NB4 (cell line): ENCODE measurements around the gene ABCC11.

Source experiments
- DNase-seq: peaks from one replicate; pipeline ENCODE4 v3.0.0; 2010; ENCODE audit warnings: low read depth
- H3K4me3 ChIP-seq: one replicate; pipeline ENCODE4 v1.5.1; 2011; ENCODE audit warnings: mild to moderate bottlenecking, low read depth, low read length, moderate library complexity
- MYC ChIP-seq: IDR thresholded peaks from 2 replicates; pipeline ENCODE4 v1.6.1; 2011; ENCODE audit warnings: low read depth, low read length
- POLR2A ChIP-seq: IDR thresholded peaks from 2 replicates; pipeline ENCODE4 v1.6.1; 2011; ENCODE audit warnings: mild to moderate bottlenecking; ENCODE audit not compliant: insufficient read length; ENCODE audit errors: extremely low read depth
- TF ChIP-seq, protein P1 (sequence below): IDR thresholded peaks from one replicate; pipeline ENCODE4 v1.5.1; 2012; ENCODE audit warnings: low read depth, low read length
- TF ChIP-seq, protein P2 (sequence below): IDR thresholded peaks from 2 replicates; pipeline ENCODE4 v1.6.1; 2011; ENCODE audit warnings: low read depth, low read length

ABCC11 gene

DNA sequence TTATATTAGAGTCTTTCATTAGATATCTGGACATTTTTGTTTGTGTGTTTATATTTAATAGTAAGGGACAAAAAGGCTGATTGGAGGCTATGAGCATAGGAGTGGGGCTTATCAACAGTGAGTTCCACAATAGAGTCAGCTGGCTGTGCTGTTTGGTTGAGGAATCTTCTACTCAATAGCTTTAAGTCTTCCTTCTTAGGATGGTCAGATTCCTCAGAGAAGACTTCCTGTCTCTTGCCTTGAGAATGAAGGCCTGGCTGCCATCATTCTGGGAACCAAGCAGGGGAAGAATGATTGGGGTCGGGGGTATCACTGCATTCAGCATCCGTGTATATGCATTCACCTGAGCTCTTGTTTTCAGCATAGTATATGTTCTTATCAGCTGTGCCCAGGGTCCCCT is 31.9 kb upstream of the ABCC11 start:
- no peak for DNase-seq
- H3K4me3 ChIP-seq, result no peak overlapping the region
- TF ChIP-seq MYC, result no peak
- TF ChIP-seq, protein P1, sequence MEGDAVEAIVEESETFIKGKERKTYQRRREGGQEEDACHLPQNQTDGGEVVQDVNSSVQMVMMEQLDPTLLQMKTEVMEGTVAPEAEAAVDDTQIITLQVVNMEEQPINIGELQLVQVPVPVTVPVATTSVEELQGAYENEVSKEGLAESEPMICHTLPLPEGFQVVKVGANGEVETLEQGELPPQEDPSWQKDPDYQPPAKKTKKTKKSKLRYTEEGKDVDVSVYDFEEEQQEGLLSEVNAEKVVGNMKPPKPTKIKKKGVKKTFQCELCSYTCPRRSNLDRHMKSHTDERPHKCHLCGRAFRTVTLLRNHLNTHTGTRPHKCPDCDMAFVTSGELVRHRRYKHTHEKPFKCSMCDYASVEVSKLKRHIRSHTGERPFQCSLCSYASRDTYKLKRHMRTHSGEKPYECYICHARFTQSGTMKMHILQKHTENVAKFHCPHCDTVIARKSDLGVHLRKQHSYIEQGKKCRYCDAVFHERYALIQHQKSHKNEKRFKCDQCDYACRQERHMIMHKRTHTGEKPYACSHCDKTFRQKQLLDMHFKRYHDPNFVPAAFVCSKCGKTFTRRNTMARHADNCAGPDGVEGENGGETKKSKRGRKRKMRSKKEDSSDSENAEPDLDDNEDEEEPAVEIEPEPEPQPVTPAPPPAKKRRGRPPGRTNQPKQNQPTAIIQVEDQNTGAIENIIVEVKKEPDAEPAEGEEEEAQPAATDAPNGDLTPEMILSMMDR, result no peak
- TF ChIP-seq POLR2A, result no peak
- TF ChIP-seq, protein P2, sequence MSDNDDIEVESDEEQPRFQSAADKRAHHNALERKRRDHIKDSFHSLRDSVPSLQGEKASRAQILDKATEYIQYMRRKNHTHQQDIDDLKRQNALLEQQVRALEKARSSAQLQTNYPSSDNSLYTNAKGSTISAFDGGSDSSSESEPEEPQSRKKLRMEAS, result no peak

DNA sequence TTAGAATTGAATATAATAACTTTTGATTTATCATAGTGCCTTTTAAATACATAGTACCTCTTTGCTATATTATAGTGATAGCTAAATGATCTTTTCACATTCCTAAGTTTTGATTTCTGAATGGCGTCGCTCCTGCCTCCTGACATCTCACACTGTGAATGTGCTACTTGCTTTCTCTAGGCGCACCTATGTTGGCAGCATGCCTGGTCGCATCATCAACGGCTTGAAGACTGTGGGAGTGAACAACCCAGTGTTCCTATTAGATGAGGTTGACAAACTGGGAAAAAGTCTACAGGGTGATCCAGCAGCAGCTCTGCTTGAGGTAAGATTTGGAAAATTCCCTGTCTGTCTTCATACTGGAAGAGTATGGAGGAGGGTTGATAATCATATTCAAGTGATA is 29.8 kb upstream of the ABCC11 start:
- no peak for DNase-seq
- TF ChIP-seq POLR2A (no peak), MYC (no peak)
- TF ChIP-seq, protein P2, result no peak
- TF ChIP-seq, protein P1, result no peak
- H3K4me3 ChIP-seq, result no peak overlapping the region

DNA sequence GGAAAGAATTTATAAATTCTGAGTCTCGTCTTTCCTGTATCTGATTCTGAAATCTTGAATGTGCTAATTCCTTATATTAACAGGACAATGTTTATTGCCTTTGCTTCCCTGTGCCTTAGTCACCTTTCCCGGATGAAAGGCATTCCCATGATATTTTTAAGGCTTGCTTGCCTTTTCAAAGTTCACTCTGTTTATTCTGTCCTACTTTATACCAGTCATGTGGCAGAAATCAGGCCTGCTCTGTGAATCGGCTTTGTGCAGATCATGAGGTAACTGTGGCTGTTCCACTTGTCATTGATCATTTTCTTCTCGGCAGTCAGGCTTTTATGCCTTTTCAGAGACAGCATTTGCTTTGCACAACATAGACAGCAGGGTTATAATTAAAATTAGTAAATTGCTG is 28.8 kb upstream of the ABCC11 start:
- TF ChIP-seq, protein P1, result no peak
- TF ChIP-seq POLR2A, result no peak
- TF ChIP-seq, protein P2, result no peak
- no peak for TF ChIP-seq MYC
- no peak for DNase-seq
- no peak overlapping the region for H3K4me3 ChIP-seq

DNA sequence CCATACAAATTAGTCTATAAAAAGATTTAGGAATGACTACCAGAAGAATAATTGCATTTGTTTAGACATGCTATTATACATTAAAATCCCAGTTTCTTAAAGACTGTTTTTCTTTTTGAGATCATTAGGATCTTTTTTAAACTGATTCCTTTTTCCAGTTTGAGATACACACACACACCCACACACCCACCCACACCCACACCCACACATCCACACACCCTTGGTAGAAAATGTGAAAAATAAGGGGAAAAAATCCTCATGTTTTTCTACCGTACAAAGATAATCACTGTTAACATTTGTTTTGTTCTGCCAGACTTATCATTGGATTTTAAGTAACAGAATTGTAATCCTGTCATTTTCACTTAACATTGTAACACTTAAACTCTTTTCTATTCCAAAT is 27.1 kb upstream of the ABCC11 start:
- no peak overlapping the region for H3K4me3 ChIP-seq
- TF ChIP-seq, protein P1, result no peak
- TF ChIP-seq MYC (no peak), POLR2A (no peak)
- TF ChIP-seq, protein P2, result no peak
- DNase-seq, result no peak

DNA sequence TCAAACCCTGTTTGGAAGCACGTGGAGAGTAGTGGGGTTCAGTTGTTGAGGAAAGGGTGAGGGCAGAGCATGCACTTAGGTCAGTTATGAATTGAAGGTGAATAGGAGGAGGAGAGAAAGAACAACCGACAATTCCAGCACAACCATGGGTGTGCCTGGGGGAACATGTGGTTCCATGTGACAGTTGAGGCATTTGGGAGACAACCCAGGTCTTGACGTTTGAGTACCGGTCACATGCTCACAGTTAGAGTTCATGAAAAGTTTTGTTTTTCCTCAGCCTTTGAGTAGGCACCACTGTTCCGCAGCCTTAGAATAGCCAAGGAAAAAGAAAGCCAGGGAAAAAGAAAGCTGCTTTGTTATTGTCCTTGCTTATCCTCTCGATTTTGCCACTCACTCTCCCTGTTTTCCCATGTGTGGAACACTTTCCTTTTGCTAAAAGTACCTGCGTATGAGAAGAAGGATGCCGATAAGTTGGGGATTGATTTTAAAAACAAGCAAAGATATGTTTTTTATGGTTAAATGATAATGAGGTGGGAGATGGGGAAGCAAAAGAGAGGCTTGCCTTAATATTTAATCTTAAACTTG is 25.6 kb upstream of the ABCC11 start:
- TF ChIP-seq MYC (no peak), POLR2A (no peak)
- TF ChIP-seq, protein P1, result no peak
- TF ChIP-seq, protein P2, result no peak
- DNase-seq, result no peak
- H3K4me3 ChIP-seq, result no peak overlapping the region
